Naive thymus-derived CD8-positive, alpha-beta T cell (primary cell): ENCODE measurements around the gene PPRC1. TPM values are rescaled to one million over a fixed set of nuclear protein-coding genes. Genes with fewer than 3 reads are reported as not detected.
A peak's percentile ranks its signal among the peaks of the same experiment; 100 is the strongest.

Experiments used
- ATAC-seq, 2 donors: fragments of 150-1000 bp; cut with Tn5 transposase in 1 of 2; sonication (Bioruptor Pico), chemical (Tn5 transposase) in 1 of 2; 1 replicate in 1 of 2; 2 replicates in 1 of 2; pipeline ENCODE4 v1.10.0; 2021; ENCODE audit warnings: mild to moderate bottlenecking in 2 of 2, moderate library complexity in 2 of 2
- POLR2A ChIA-PET: fragments of 350-600 bp; sonication (Branson Sonifier 250); formaldehyde crosslinking; loops from one replicate; lab custom pipeline; 2021; ENCODE audit warnings: antibody characterized with exemption; lab: Charles Lee
- DNase-seq, 10 donors: peaks; one replicate each; pipeline versions ENCODE4 v3.0.0 to v3.0.0-alpha.2; 2020 to 2022
- H3K27ac Mint-ChIP-seq, 10 donors: one replicate each; pipeline ENCODE4 v1.8.0; 2020 to 2022; ENCODE audit warnings: mild to moderate bottlenecking in 10 of 10, mixed read lengths in 10 of 10, moderate library complexity in 4 of 10, inconsistent platforms in 1 of 10
- H3K27me3 Mint-ChIP-seq, 5 donors: one replicate each; pipeline ENCODE4 v1.8.0; 2021 to 2022; ENCODE audit warnings: mixed read lengths in 5 of 5
- H3K36me3 Mint-ChIP-seq, 3 donors: one replicate each; pipeline ENCODE4 v1.8.0; 2020 to 2022; ENCODE audit warnings: mixed read lengths in 3 of 3, mild to moderate bottlenecking in 2 of 3, inconsistent platforms in 1 of 3
- H3K4me1 Mint-ChIP-seq, 4 donors: one replicate each; pipeline ENCODE4 v1.8.0; 2021 to 2022; ENCODE audit warnings: mixed read lengths in 4 of 4
- H3K4me3 Mint-ChIP-seq, 10 donors: one replicate each; pipeline ENCODE4 v1.8.0; 2020 to 2022; ENCODE audit warnings: mild to moderate bottlenecking in 10 of 10, mixed read lengths in 10 of 10, moderate library complexity in 6 of 10, inconsistent platforms in 1 of 10
- H3K9me3 Mint-ChIP-seq, 9 donors: one replicate each; pipeline ENCODE4 v1.8.0; 2020 to 2022; ENCODE audit warnings: mixed read lengths in 9 of 9, mild to moderate bottlenecking in 3 of 9, inconsistent platforms in 1 of 9, moderate library complexity in 1 of 9
- polyA plus RNA-seq, 3 donors: library from polyadenylated mRNA; unstranded; fragments of 300-500 nt; fragmentation: Illumina TruSeq; gene quantifications; one replicate each; pipeline ENCODE4 v1.2.3, GENCODE V29; 2021
- total RNA-seq, 8 experiments: library from RNA in 2 of 8; stranded (reverse) in 2 of 8; gene quantifications; one replicate each; pipeline ENCODE4 v1.2.3 and lab custom pipeline; 2021 to 2026

The PPRC1 gene
- total and polyA plus RNA-seq, 5 experiments from 2014 or later = 6.2 to 45.1 (median 23.7) TPM

- peaks cover 34 to 66% (median 44%) of the 10 kb centered on the region in 4 donors for H3K4me1 Mint-ChIP-seq
- DNase-seq (no peak), ATAC-seq (no peak)
- POLR2A ChIA-PET = interaction anchor here (0.6 to 1.7 kb wide), 3 partner anchors 16 to 64 kb away, joined by 3 to 5 read pairs (median 5); partner anchors contain the start of gene LDB1
- H3K27ac Mint-ChIP-seq = peak overlapping the region in 4 of 10 donors; percentile 45 to 61 (median 56)
- peaks cover 0 to 37% (median 3%) of the 10 kb centered on the region in 3 donors for H3K36me3 Mint-ChIP-seq
- no peaks in the 10 kb centered on the region for H3K27me3 Mint-ChIP-seq
- H3K9me3 Mint-ChIP-seq = no peaks in the 10 kb centered on the region
- H3K4me3 Mint-ChIP-seq = peak overlapping the region in 5 of 10 donors; percentile 3 to 58 (median 5)
These were observed 3.2 kb downstream of the PPRC1 start for GRCh38 chr10:102135956-102136526.

DNA sequence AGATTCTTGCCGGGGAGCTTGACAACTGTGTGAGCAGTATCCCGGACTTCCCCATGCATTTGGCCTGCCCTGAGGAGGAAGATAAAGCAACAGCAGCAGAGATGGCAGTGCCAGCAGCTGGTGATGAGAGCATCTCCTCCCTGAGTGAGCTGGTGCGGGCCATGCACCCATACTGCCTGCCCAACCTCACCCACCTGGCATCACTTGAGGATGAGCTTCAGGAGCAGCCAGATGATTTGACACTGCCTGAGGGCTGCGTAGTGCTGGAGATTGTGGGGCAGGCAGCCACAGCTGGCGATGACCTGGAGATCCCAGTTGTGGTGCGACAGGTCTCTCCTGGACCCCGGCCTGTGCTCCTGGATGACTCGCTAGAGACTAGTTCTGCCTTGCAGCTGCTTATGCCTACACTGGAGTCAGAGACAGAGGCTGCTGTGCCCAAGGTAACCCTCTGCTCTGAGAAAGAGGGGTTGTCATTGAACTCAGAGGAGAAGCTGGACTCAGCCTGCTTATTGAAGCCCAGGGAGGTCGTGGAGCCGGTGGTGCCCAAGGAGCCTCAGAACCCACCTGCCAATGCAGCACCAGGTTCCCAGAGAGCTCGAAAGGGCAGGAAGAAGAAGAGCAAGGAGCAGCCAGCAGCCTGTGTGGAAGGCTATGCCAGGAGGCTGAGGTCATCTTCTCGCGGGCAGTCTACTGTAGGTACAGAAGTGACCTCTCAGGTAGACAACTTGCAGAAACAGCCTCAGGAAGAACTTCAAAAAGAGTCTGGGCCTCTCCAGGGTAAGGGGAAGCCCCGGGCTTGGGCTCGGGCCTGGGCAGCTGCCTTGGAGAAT, 6.7 kb downstream of the PPRC1 start:
- ATAC-seq (no peak), DNase-seq (no peak)
- Mint-ChIP-seq H3K27ac (peak overlapping the region in 3 of 10 donors; percentile 37 to 43 (median 39)), H3K4me1 (peaks cover 24 to 46% (median 30%) of the 10 kb centered on the region in 4 donors), H3K27me3 (no peaks in the 10 kb centered on the region), H3K9me3 (no peaks in the 10 kb centered on the region), H3K4me3 (no peak overlapping the region), H3K36me3 (peaks cover 0 to 65% (median 10%) of the 10 kb centered on the region in 3 donors)
- POLR2A ChIA-PET = interaction anchor here (1.1 kb wide), 1 partner anchor 12 kb away, joined by 3 read pairs; the partner anchor contains the start of gene NOLC1

GRCh38 chr10:102140218-102140617, 7.4 kb downstream of the PPRC1 start:
- peaks cover 0 to 71% (median 12%) of the 10 kb centered on the region in 3 donors for H3K36me3 Mint-ChIP-seq

DNA sequence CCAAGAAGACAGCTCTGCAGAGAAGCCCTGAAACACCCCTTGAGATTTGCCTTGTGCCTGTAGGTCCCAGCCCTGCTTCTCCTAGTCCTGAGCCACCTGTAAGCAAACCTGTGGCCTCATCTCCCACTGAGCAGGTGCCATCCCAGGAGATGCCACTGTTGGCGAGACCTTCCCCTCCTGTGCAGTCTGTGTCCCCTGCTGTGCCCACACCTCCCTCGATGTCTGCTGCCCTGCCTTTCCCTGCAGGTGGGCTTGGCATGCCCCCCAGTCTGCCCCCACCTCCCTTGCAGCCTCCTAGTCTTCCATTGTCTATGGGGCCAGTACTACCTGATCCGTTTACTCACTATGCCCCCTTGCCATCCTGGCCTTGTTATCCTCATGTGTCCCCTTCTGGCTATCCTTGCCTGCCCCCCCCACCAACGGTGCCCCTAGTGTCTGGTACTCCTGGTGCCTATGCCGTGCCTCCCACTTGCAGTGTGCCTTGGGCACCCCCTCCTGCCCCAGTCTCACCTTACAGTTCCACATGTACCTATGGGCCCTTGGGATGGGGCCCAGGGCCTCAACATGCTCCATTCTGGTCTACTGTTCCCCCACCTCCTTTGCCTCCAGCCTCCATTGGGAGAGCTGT, 8.2 kb downstream of the PPRC1 start:
- POLR2A ChIA-PET = no interaction called here
- Mint-ChIP-seq H3K4me3 (no peak overlapping the region), H3K9me3 (no peaks in the 10 kb centered on the region), H3K36me3 (peaks cover 0 to 76% (median 12%) of the 10 kb centered on the region in 3 donors), H3K4me1 (peaks cover 11 to 30% (median 18%) of the 10 kb centered on the region in 4 donors), H3K27ac (peak overlapping the region in 3 of 10 donors; percentile 3 to 87 (median 56)), H3K27me3 (no peaks in the 10 kb centered on the region)
- DNase-seq (no peak), ATAC-seq (no peak)

More at GRCh38 chr10:102140218-102140617, 7.4 kb downstream of the PPRC1 start:
- Mint-ChIP-seq H3K4me3 (no peak overlapping the region), H3K27me3 (no peaks in the 10 kb centered on the region), H3K9me3 (no peaks in the 10 kb centered on the region), H3K4me1 (peaks cover 17 to 38% (median 24%) of the 10 kb centered on the region in 4 donors), H3K27ac (peak overlapping the region in 1 of 10 donors; percentile 22)
- POLR2A ChIA-PET = interaction anchor here (1.1 kb wide), 1 partner anchor 12 kb away, joined by 3 read pairs; the partner anchor contains the start of gene NOLC1
- ATAC-seq = no peak
- DNase-seq = no peak

GRCh38 chr10:102141583-102142107, 8.8 kb downstream of the PPRC1 start:
- Mint-ChIP-seq H3K36me3 (peaks cover 0 to 80% (median 12%) of the 10 kb centered on the region in 3 donors), H3K4me1 (peaks cover 8 to 27% (median 16%) of the 10 kb centered on the region in 4 donors), H3K9me3 (no peaks in the 10 kb centered on the region), H3K4me3 (no peak overlapping the region), H3K27me3 (no peaks in the 10 kb centered on the region), H3K27ac (peak overlapping the region in 2 of 10 donors; percentile 56 to 87)
- no peak for DNase-seq
- no peak for ATAC-seq
- POLR2A ChIA-PET = no interaction called here

- Mint-ChIP-seq H3K4me1 (peaks cover 8 to 20% (median 12%) of the 10 kb centered on the region in 4 donors), H3K4me3 (no peak overlapping the region), H3K36me3 (peaks cover 0 to 72% (median 15%) of the 10 kb centered on the region in 3 donors), H3K27ac (peak overlapping the region in 3 of 10 donors; percentile 10 to 64 (median 14)), H3K27me3 (no peaks in the 10 kb centered on the region), H3K9me3 (no peaks in the 10 kb centered on the region)
- no peak for ATAC-seq
- POLR2A ChIA-PET = interaction anchor here (0.6 to 1.0 kb wide), 3 partner anchors 12 to 70 kb away, joined by 3 to 5 read pairs (median 3); partner anchors contain the start of gene PPRC1
- no peak for DNase-seq
These were observed 14.2 kb downstream of the PPRC1 start for GRCh38 chr10:102146971-102147428.

DNA sequence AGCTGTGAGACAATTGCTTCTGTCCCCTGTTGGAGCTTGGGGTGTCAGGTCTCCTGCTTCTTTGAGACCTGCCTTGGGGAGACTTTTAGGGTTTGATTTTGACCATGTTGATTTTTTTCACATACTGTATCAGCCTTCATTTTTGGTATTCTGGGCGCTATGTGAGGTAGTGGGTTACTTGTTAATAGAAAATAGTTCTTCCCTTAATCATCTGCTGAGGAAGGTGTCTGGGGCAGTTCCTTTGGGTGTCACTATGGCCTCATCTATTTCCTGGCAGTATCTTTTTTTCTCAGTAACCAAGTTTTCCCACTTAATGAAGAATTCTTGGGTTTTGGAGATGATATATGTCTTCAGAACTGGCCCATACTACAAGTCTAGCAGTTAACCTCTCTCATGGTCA, 14.7 kb downstream of the PPRC1 start:
- DNase-seq (no peak), ATAC-seq (no peak)
- no peaks in the 10 kb centered on the region for H3K9me3 Mint-ChIP-seq
- no peak overlapping the region for H3K4me3 Mint-ChIP-seq
- peaks cover 0 to 68% (median 15%) of the 10 kb centered on the region in 3 donors for H3K36me3 Mint-ChIP-seq
- peak overlapping the region in 3 of 10 donors; percentile 15 to 49 (median 46) for H3K27ac Mint-ChIP-seq
- no peaks in the 10 kb centered on the region for H3K27me3 Mint-ChIP-seq
- POLR2A ChIA-PET = interaction anchor here (1.0 kb wide), 1 partner anchor 15 kb away, joined by 5 read pairs; the partner anchor contains the start of gene PPRC1
- H3K4me1 Mint-ChIP-seq = peaks cover 8 to 22% (median 16%) of the 10 kb centered on the region in 4 donors

DNA sequence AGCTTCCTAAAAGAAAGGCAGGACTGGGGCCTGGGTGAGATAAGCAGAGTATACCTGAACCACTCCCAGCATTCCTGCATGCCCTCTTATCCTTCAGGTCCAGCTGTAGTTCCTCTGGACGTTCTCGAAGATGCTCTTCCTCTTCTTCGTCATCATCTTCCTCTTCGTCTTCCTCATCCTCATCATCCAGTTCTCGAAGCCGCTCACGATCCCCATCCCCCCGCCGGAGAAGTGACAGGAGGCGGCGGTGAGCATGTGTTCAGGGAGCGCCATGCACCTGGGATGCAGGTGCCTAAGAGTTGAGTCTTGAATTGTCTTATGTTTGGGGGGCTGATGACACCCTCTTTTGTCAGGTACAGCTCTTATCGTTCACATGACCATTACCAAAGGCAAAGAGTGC, 15.4 kb downstream of the PPRC1 start:
- no peak overlapping the region for H3K4me3 Mint-ChIP-seq
- peaks cover 0 to 63% (median 15%) of the 10 kb centered on the region in 3 donors for H3K36me3 Mint-ChIP-seq
- DNase-seq (no peak), ATAC-seq (no peak)
- peak overlapping the region in 7 of 10 donors; percentile 22 to 85 (median 45) for H3K27ac Mint-ChIP-seq
- H3K27me3 Mint-ChIP-seq = no peaks in the 10 kb centered on the region
- POLR2A ChIA-PET = interaction anchor here (0.9 to 1.0 kb wide), 2 partner anchors 11 to 16 kb away, joined by 5 read pairs; partner anchors contain the start of gene PPRC1
- H3K4me1 Mint-ChIP-seq = peaks cover 16 to 26% (median 23%) of the 10 kb centered on the region in 4 donors
- H3K9me3 Mint-ChIP-seq = no peaks in the 10 kb centered on the region

DNA sequence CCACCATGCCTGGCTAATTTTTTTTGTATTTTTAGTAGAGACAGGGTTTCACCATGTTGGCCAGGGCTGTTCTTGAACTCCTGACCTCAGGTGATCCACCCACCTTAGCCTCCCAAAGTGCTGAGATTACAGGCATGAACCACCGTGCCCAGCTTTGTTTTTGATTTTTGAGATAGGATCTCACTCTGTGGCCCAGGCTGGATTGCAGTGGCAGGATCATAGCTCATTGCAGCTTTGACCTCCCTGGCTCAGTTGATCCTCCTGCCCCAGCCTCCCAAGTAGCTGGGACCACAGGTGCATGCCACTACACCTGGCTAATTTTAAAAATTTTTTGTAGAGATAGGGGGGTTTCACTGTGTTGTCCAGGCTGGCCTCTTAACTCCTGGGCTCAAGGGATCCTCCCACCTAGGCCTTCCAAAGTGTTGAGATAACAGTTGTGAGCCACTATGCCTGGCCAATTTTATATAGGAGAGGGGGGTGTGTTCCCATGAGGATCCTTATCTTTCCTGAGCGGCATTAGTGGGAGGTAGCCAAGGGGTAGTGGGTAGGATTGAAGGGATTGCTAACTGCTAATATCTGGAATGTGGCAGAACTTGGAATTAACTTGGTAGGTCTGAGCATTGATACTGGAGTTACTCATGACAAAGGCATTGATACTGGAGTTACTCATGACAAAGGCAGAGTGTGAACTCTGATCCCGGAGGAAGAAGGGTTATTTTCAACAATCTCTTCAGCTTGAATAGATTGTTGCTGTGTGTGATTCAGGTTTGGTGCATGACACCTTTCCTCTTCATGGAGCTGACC, 18.3 kb downstream of the PPRC1 start:
- Mint-ChIP-seq H3K27ac (peak overlapping the region; percentile 89 to 99 (median 96)), H3K9me3 (no peaks in the 10 kb centered on the region), H3K36me3 (peaks cover 0 to 62% (median 8%) of the 10 kb centered on the region in 3 donors), H3K27me3 (no peaks in the 10 kb centered on the region), H3K4me1 (peaks cover 27 to 44% (median 42%) of the 10 kb centered on the region in 4 donors), H3K4me3 (peak overlapping the region; percentile 51 to 98 (median 96))
- POLR2A ChIA-PET = interaction anchor here (0.9 to 2.4 kb wide), 9 partner anchors 12 to 333 kb away, joined by 3 to 11 read pairs (median 6); partner anchors contain the start of genes LDB1, OGA and PPRC1
- DNase-seq = no peak
- ATAC-seq = no peak

GRCh38 chr10:102151774-102152544, 19.1 kb downstream of the PPRC1 start, which contains the start of gene NOLC1:
Gene NOLC1, plus strand, starts transcription at chr10:102152389. Its CDS starts 22 bp downstream, at chr10:102152411.
- POLR2A ChIA-PET = interaction anchor here (0.7 to 2.4 kb wide), 11 partner anchors 12 to 795 kb away, joined by 3 to 11 read pairs (median 6); partner anchors contain the start of genes LDB1, OGA and PPRC1
- peak within 1 kb of the TSS; percentile 88 to 98 (median 96) for H3K4me3 Mint-ChIP-seq
- peaks cover 28 to 52% (median 48%) of the 10 kb centered on the region in 4 donors for H3K4me1 Mint-ChIP-seq
- H3K27ac Mint-ChIP-seq = peak within 1 kb of the TSS; percentile 89 to 99 (median 96)
- no peaks in the 10 kb centered on the region for H3K9me3 Mint-ChIP-seq
- no peaks in the 10 kb centered on the region for H3K27me3 Mint-ChIP-seq
- ATAC-seq (peak; percentile 93 to 94), DNase-seq (peak; percentile 95 to 100 (median 100))
- peaks cover 2 to 65% (median 8%) of the 10 kb centered on the region in 3 donors for H3K36me3 Mint-ChIP-seq
